ENCODE data around the gene MBD3L2B.

GRCh38 chr19:6971366-6971765 lies 49.9 kb downstream of the MBD3L2B start:
- TF ChIP-seq CTCF (IDR thresholded peaks at IDR 0.05; ENCODE audit: low read length) (no peak), EZH2phosphoT487 (IDR thresholded peaks at IDR 0.05; ENCODE audit: low read length) (no peak)
